ENCODE results near the gene QRICH2. TPM values are rescaled to one million over a fixed set of nuclear protein-coding genes. Genes with fewer than 3 reads are reported as not detected.
"Not testable (repeated sequence)": the region's sequence is repeated elsewhere in the genome, so short reads cannot be mapped to it uniquely, and the experiment has no call there.

Gene QRICH2
- total and polyA plus RNA-seq, 10 donors = 1.3 to 3.1 (median 2.6) TPM

GRCh38 chr17:76233588-76234353 lies 74.3 kb downstream of the QRICH2 start:
- Histone ChIP-seq H3K27ac (no peak overlapping the region), H3K36me3 (no peaks in the 10 kb centered on the region), H3K4me1 (peaks cover 0 to 2% (median 0%) of the 10 kb centered on the region in 6 donors), H3K27me3 (replicated peaks in 1 of 7) (peaks cover 0 to 11% (median 0%) of the 10 kb centered on the region in 7 donors), H3K4me3 (no peak overlapping the region), H3K9me3 (no peaks in the 10 kb centered on the region)
- WGBS, 5 donors = 88 to 95% (median 90%) methylated on average over 6 of the region's 6 CpGs
- TF ChIP-seq POLR2A (IDR thresholded peaks at IDR 0.05) (no peak), CTCF (IDR thresholded peaks at IDR 0.05 in 8 of 11, conservative IDR thresholded peaks at IDR 0.05 in 3 of 11) (no peak), POLR2AphosphoS5 (IDR thresholded peaks at IDR 0.05) (no peak)
- DNase-seq = no peak
- intact Hi-C loops (cut with DNase I; ENCODE audit: low total_unique reads) = loop anchor here (10.0 kb wide), 1 partner anchor 49 kb away; no protein-coding TSS in a partner anchor

GRCh38 chr17:76232342-76232741 lies 75.7 kb downstream of the QRICH2 start:
- no peak for DNase-seq
- Histone ChIP-seq H3K36me3 (no peaks in the 10 kb centered on the region), H3K4me3 (no peak overlapping the region), H3K27ac (no peak overlapping the region), H3K9me3 (no peaks in the 10 kb centered on the region), H3K27me3 (replicated peaks in 1 of 7) (no peaks in the 10 kb centered on the region), H3K4me1 (no peaks in the 10 kb centered on the region)
- no peak for TF ChIP-seq POLR2A (IDR thresholded peaks at IDR 0.05)
- TF ChIP-seq CTCF (IDR thresholded peaks at IDR 0.05 in 8 of 11, conservative IDR thresholded peaks at IDR 0.05 in 3 of 11) = no peak
- TF ChIP-seq POLR2AphosphoS5 (IDR thresholded peaks at IDR 0.05) = no peak
- intact Hi-C loops (cut with DNase I; ENCODE audit: low total_unique reads) = loop anchor here (10.0 kb wide), 1 partner anchor 48 kb away; no protein-coding TSS in a partner anchor
- WGBS, 5 donors = 76 to 95% (median 87%) methylated on average over 2 of the region's 2 CpGs

- H3K9me3 ChIP-seq; H3K4me3 ChIP-seq; H3K36me3 ChIP-seq; H3K27me3 ChIP-seq (replicated peaks in 1 of 7); DNase-seq; intact Hi-C loops (cut with DNase I; ENCODE audit: low total_unique reads); H3K27ac ChIP-seq; H3K4me1 ChIP-seq: not testable (repeated sequence)
- WGBS, 5 donors = 91 to 96% (median 92%) methylated on average over 19 of the region's 19 CpGs
Observed at GRCh38 chr17:76226749-76227148, 81.3 kb downstream of the QRICH2 start.

GRCh38 chr17:76225373-76226086 lies 82.5 kb downstream of the QRICH2 start:
- H3K27me3 ChIP-seq (replicated peaks in 1 of 7); H3K36me3 ChIP-seq; H3K27ac ChIP-seq; H3K4me1 ChIP-seq; DNase-seq; H3K9me3 ChIP-seq; H3K4me3 ChIP-seq; intact Hi-C loops (cut with DNase I; ENCODE audit: low total_unique reads): not testable (repeated sequence)
- WGBS, 5 donors = 79 to 91% (median 86%) methylated on average over 6 to 7 of the region's 7 CpGs

Small RNAs within 50 kb of the gene (small RNA-seq; reads per million reads assigned to genes)
- gene RF00019 (0 reads per million in 4 donors), gene RNU6-24P (0 reads per million in 4 donors)

Other genes starting within 250 kb of the QRICH2 start
- 10 to 100 TPM; 39.4 to 62.0 (median 56.1) TPM for gene SRP68, start 235.8 kb downstream of the QRICH2 start, total RNA-seq
- 10 to 100 TPM; 24.5 to 40.9 (median 26.8) TPM for gene SRP68, start 235.8 kb downstream of the QRICH2 start, polyA plus RNA-seq
- gene GALR2, start 233.5 kb downstream of the QRICH2 start, total RNA-seq = under 1 TPM in 3 of 7 donors, not detected in 4; 0.26 to 0.93 (median 0.51) TPM
- gene GALR2, start 233.5 kb downstream of the QRICH2 start, polyA plus RNA-seq = under 1 TPM in 1 of 3 donors, not detected in 2; 0.06 TPM
- gene ZACN, start 229.1 kb downstream of the QRICH2 start, total RNA-seq = under 1 TPM in 2 of 7 donors, not detected in 5; 0.17 to 0.27 TPM
- gene ZACN, start 229.1 kb downstream of the QRICH2 start, polyA plus RNA-seq = 1 to 10 TPM; 1.0 to 1.9 (median 1.4) TPM
- gene EXOC7, start 204.5 kb downstream of the QRICH2 start, total RNA-seq = 100 to 1,000 TPM in 4 of 7 donors, 10 to 100 TPM in 3; 64.5 to 128 (median 104) TPM
- gene EXOC7, start 204.5 kb downstream of the QRICH2 start, polyA plus RNA-seq = 10 to 100 TPM; 26.2 to 51.5 (median 35.0) TPM
- under 1 TPM in 1 of 7 donors, not detected in 6; 0.13 TPM for gene FOXJ1, start 167.0 kb downstream of the QRICH2 start, total RNA-seq
- gene FOXJ1, start 167.0 kb downstream of the QRICH2 start, polyA plus RNA-seq = under 1 TPM in 1 of 3 donors, not detected in 2; 0.05 TPM
- 10 to 100 TPM in 3 of 7 donors, 1 to 10 TPM in 4; 6.8 to 13.0 (median 8.6) TPM for gene RNF157, start 67.8 kb downstream of the QRICH2 start, total RNA-seq
- 1 to 10 TPM in 2 of 3 donors, under 1 TPM in 1; 0.89 to 2.0 (median 1.1) TPM for gene RNF157, start 67.8 kb downstream of the QRICH2 start, polyA plus RNA-seq
- 10 to 100 TPM; 28.9 to 91.3 (median 63.8) TPM for gene UBALD2, start 42.9 kb downstream of the QRICH2 start, total RNA-seq
- gene UBALD2, start 42.9 kb downstream of the QRICH2 start, polyA plus RNA-seq = 10 to 100 TPM; 42.5 to 54.7 (median 43.8) TPM
- 10 to 100 TPM; 32.5 to 54.1 (median 38.3) TPM for gene PRPSAP1, start 45.6 kb upstream of the QRICH2 start, total RNA-seq
- 10 to 100 TPM; 17.5 to 25.9 (median 17.5) TPM for gene PRPSAP1, start 45.6 kb upstream of the QRICH2 start, polyA plus RNA-seq
- gene SPHK1, start 76.3 kb upstream of the QRICH2 start, total RNA-seq = 1 to 10 TPM; 3.7 to 7.2 (median 5.7) TPM
- gene SPHK1, start 76.3 kb upstream of the QRICH2 start, polyA plus RNA-seq = 10 to 100 TPM in 1 of 3 donors, 1 to 10 TPM in 2; 8.1 to 11.4 (median 9.6) TPM
- 10 to 100 TPM; 24.1 to 55.9 (median 32.5) TPM for gene UBE2O, start 144.9 kb upstream of the QRICH2 start, total RNA-seq
- 10 to 100 TPM in 1 of 3 donors, 1 to 10 TPM in 2; 7.2 to 14.3 (median 8.5) TPM for gene UBE2O, start 144.9 kb upstream of the QRICH2 start, polyA plus RNA-seq
- not detected for gene AANAT, start 159.3 kb upstream of the QRICH2 start, total RNA-seq
- gene AANAT, start 159.3 kb upstream of the QRICH2 start, polyA plus RNA-seq = under 1 TPM in 2 of 3 donors, not detected in 1; 0.19 to 0.22 TPM
- 100 to 1,000 TPM in 4 of 7 donors, 10 to 100 TPM in 3; 95.1 to 147 (median 114) TPM for gene RHBDF2, start 193.1 kb upstream of the QRICH2 start, total RNA-seq
- gene RHBDF2, start 193.1 kb upstream of the QRICH2 start, polyA plus RNA-seq = 10 to 100 TPM; 31.4 to 72.7 (median 53.3) TPM
- gene CYGB, start 229.4 kb upstream of the QRICH2 start, total RNA-seq = 10 to 100 TPM in 3 of 7 donors, 1 to 10 TPM in 4; 5.0 to 21.0 (median 9.9) TPM
- gene CYGB, start 229.4 kb upstream of the QRICH2 start, polyA plus RNA-seq = 1 to 10 TPM; 3.5 to 5.8 (median 5.5) TPM
- gene PRCD, start 231.8 kb upstream of the QRICH2 start, total RNA-seq = 10 to 100 TPM in 2 of 7 donors, 1 to 10 TPM in 5; 3.5 to 18.8 (median 9.2) TPM
- 10 to 100 TPM; 28.9 to 54.1 (median 29.6) TPM for gene PRCD, start 231.8 kb upstream of the QRICH2 start, polyA plus RNA-seq

All from spleen (tissue), 11 donors.